Measurements from ENCODE around the gene OSBPL10.

The OSBPL10 gene

GRCh38 chr3:31729082-31729481 lies 252.0 kb downstream of the OSBPL10 start:
- DNase-seq, result no peak

- no peak for DNase-seq
These were observed 252.7 kb downstream of the OSBPL10 start for GRCh38 chr3:31728403-31728802.

GRCh38 chr3:31725976-31726375 lies 255.1 kb downstream of the OSBPL10 start:
- DNase-seq, result no peak

GRCh38 chr3:31725568-31725967 lies 255.5 kb downstream of the OSBPL10 start:
- DNase-seq, result no peak

- peak in 1 of 2 experiments; percentile 27 for DNase-seq
These were observed 256.4 kb downstream of the OSBPL10 start for GRCh38 chr3:31724651-31725050.

GRCh38 chr3:31724116-31724515 lies 256.9 kb downstream of the OSBPL10 start:
- no peak for DNase-seq

- no peak for DNase-seq
These were observed 257.4 kb downstream of the OSBPL10 start for GRCh38 chr3:31723701-31724100.

- no peak for DNase-seq
These were observed 259.4 kb downstream of the OSBPL10 start for GRCh38 chr3:31721676-31722075.

- DNase-seq, result no peak
These were observed 266.4 kb downstream of the OSBPL10 start for GRCh38 chr3:31714495-31715280.

- no peak for DNase-seq
These were observed 267.2 kb downstream of the OSBPL10 start for GRCh38 chr3:31713816-31714215.

GRCh38 chr3:31710123-31710803 lies 270.8 kb downstream of the OSBPL10 start:
- no peak for DNase-seq

- DNase-seq, result no peak
These were observed 271.5 kb downstream of the OSBPL10 start for GRCh38 chr3:31709526-31709925.

- DNase-seq, result no peak
These were observed 272.1 kb downstream of the OSBPL10 start for GRCh38 chr3:31709005-31709404.

- DNase-seq, result no peak
These were observed 273.8 kb downstream of the OSBPL10 start for GRCh38 chr3:31707286-31707685.

- DNase-seq, result no peak
These were observed 275.3 kb downstream of the OSBPL10 start for GRCh38 chr3:31705736-31706135.

GRCh38 chr3:31704591-31705179 lies 276.4 kb downstream of the OSBPL10 start:
- DNase-seq, result no peak

- DNase-seq, result no peak
These were observed 276.9 kb downstream of the OSBPL10 start for GRCh38 chr3:31704156-31704555.

GRCh38 chr3:31701286-31701685 lies 279.8 kb downstream of the OSBPL10 start:
- DNase-seq, result no peak

GRCh38 chr3:31699309-31699953 lies 281.6 kb downstream of the OSBPL10 start:
- DNase-seq, result no peak

- no peak for DNase-seq
These were observed 284.1 kb downstream of the OSBPL10 start for GRCh38 chr3:31696815-31697548.

- no peak for DNase-seq
These were observed 285.1 kb downstream of the OSBPL10 start for GRCh38 chr3:31696009-31696297.

GRCh38 chr3:31695280-31696008 lies 285.6 kb downstream of the OSBPL10 start:
- peak; percentile 7 to 23 for DNase-seq
